HG02571 (cell line): ENCODE data around the gene RPAP3.
A peak's percentile ranks its signal among the peaks of the same experiment; 100 is the strongest.

Experiments
- ATAC-seq: cut with Tn5 transposase; IDR thresholded peaks from one replicate; pipeline ENCODE4 v1.9.1; 2021; ENCODE audit warnings: mild to moderate bottlenecking, moderate library complexity; ENCODE audit not compliant: unreplicated experiment

RPAP3 gene

DNA sequence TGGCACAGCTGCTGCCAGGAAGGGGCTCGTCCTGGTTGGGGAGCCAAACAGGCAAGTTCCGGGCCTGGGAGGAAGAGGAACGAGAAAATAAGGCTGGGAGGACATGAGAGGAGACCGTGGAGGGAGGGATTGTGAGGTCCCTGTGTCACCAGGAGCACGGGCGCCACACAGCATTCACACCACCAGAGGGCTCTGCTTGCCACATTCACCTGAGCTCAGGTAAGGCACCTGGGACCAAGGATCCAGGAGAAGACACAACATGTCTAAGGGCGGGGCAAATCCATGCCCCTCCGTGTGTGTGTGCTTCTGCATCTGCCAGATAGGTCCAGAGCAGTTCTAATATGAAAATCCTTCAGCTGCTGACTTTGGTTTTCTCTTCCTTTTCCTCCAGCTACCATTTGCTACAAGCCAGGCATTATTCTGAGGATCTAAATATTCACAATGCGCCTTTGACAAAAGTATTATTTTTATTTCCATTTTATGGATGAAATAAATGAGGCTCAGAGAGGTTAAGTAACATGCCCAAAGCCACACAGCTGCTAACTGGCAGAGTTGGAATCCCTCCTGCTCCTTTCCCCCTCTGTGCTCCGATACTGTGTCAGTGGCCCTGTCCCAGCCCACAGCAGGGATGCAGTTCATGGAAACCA lies 38.3 kb upstream of the RPAP3 start:
- no peak for ATAC-seq

DNA sequence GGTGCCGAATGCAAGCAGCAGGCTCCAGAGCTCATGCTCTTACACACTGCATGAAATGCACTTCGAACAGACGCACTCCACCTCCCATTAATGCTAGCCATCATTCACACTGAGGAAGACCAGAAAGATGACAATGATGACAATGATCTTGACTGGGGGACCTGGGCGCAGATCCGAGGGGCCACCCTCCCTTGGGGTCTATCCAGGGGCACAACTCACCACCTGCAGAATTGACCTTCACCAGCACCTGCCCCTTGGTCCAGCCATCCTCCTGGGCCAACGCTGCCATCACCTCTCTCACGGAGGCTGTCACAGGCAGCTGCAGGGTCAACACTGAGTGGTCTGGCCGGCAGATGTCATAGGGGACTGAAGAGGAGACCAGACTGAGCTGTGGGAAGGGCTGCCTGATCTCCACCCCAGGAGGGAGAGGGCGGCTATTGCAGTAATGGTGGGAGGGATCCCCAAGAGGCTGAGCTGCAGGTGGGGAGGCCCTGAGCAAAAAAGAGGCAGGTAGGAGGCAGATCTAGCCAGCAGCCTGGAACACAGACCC lies 37.6 kb upstream of the RPAP3 start:
- ATAC-seq: no peak

DNA sequence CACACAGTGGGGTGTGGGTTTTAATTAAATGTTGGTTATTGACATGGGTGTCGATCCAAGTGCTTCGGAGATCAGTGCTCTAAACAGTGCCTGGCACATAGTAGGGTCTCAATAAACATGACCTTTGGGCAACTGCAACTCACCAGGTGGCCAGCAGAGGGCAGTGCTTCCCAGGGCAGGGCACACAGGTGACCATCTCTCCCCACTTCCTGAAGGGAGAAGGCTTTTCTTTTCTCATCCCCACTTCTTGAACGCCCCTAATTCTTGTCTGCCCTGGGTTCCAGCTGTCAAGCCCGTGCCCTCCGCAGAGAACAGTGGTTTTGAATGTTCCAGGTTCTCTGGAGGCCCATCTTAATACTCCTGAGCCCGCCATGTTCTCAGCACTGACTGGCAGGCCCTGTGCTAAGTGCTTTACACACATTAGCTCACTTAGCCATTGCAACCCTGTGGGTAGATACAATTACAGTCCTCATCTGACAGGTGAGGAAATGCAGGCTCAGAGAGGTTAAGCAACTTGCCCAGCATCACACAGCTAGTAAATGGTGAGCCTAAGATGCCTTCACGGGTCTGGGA lies 36.5 kb upstream of the RPAP3 start:
- ATAC-seq: no peak

DNA sequence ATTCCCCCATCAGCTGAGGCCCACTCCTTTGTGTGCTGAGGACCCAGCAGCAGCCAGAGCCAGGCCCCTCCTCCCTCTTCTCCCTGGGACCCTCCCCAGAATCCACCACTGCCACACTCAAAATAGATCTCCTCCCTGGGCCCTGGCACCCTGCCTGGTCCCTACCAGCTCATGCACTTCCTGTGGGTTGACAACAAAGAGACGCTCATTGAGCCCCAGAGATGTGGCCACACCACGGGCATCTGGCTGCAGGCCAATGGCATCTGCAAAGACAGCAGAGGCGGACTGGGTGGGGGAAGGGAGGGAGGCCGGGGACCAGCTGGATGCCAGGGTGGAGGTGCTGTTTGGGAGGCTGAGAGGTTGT lies 35.5 kb upstream of the RPAP3 start:
- ATAC-seq: no peak

DNA sequence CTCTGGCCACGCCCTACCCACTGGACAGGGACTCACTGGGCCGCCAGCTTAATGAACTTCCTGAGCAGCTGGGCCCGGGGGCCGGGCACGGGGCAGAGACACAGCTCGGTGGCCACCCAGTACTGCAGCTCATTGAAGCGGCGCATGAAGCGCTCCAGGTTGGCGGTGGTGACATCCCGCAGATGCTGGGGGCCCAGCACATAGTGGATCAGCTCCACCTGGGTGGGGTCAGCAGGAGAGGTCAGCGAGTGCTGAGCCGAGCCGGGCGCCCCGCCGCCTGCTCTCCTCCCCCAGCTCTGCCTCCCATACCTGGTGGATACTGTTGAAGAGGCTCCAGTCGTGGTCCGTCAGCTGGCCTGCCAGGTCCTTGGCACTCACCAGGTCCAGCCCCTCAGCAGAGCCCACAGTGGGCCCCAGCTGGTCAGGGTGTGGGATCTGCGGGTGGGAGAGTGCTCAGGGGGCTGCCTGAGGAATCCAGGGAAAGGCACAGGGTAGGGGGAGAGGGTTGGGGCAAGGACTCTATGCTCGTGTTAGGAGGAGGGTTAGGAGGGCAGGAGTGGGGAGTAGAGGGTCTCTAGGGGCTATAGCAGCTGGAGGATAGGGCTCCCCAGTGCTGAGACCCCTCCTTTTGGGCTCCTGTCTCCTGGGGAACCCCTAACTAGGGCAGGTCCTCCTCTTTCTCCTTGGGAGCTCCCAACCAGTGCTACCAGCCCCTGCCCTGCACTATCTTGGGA lies 34.9 kb upstream of the RPAP3 start:
- ATAC-seq: peak; percentile 42

DNA sequence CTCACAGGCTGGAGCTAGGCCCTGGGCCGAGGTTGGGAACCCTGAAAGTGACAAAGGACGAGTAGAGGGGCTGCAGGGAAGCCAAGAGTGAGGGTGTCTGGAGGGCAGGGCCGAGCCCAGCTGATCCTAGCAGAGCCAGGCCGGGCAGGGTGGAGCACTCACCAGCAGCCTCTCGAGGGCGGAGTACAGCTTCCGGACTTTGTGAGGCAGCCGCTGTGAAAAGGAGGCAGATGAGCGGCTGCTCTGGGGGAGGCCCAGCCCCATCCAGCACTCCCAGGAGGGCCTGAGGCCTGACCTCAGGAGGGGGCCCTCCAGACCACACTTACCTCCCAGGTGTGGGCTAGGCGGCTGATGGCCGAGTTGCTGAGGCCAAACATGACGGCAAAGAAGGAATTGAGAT lies 34.1 kb upstream of the RPAP3 start:
- peak; percentile 63 for ATAC-seq

DNA sequence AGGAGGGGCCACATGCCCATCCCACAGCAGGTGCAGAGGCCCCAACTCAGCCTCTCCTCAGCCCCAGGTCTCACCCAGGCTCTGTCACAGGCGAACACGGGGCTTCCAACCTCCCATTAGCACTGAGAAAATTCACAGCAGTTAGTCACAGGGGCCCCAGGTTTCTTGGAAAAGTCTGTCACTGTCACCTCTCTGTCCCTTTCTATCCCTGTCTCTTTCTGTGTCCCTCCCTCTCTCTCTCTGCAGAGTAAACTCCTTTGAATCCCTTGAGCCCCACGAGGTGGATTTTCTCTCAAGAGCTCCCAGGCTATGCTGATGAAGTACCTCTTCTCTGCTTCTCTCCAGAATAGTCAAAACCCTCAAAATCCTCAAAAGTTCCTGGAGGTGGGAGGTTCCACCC lies 33.5 kb upstream of the RPAP3 start:
- ATAC-seq: no peak

DNA sequence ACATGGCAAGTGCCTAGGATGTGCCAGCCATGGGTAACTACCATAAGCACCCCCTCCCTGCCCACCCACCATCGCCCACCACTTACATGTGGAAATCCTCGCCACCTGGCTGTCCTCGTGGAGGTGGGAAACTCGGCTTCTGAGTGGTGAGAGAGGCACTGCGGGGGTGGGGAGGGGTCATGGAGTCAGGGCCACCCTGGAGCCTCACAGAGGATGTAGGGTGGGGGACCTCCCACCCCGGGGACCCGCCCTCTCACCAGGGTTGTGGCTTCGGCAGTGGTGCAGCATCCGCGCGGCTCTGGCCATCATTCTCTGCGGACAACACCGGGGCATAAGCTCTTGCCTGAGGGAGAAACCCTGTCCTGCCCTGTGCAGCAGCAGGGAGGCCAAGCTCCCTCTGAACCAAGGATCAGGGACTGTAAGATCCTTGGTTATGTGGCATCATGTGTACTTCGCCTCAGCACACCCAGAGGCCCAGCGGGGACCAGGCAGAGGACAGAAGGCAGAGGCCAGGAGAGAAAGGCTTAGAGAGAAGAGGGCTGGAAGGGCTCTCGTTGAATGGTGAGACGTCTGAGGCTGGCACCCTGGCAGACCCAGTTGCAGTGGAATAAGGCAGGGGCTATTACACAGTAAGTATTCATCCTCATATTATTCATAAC lies 32.2 kb upstream of the RPAP3 start:
- no peak for ATAC-seq

DNA sequence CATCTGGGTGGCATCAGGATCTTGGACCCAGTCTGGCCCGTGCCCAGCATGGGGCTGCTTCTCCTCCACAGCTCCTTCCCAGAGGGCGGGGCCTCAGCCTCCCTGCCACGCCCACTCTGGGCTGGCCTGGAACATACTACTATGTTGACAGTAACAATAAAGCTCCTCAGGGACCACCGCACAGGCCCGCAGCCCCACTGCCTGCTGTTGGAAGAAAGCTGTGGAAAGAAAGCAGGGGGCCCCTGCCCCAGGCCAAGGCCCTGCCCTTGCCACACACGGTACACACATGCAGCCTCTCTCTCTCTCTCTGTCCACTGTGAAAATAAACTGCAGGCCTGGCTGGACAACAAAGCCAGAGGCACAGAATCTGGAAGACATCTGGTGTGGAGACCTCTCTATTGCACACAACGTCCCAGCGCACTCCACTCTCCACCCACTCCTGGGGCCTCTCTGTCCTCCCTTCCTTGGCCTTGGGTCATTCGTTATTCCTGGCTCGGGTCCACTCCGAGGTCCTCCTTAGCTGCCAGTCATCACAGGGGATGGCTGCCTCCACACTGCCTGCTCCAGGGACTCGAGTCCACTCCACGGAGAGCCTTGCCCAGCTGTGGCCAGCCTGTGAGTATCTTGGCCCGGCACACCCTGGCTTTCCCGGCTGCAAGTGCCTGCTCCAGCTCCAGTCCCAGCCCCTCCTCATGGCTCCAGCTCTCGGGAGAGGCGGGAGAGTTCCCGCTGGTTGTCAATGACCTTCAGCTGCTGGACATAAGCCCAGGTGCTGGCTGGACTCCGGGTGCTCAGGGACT lies 31.2 kb upstream of the RPAP3 start:
- ATAC-seq: no peak

DNA sequence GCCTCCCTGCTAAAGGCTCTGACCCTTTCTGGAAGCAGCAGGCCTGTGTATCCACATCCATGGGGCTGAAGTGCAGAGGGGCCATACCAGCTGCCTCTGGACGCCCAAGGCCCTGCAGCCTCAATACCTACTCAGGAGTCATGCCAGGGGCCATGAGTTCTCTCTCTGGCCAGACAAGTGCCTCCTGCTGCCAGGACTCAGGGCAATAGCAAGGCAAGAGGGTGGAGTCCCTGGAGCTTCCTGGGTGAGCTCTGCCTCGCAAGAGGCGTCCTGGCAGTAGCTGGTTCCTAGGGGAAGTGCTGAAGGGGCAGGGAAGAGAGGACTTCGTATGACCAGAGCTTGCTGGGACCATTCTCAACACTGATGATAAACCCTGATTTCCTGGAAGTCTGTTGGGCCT lies 30.4 kb upstream of the RPAP3 start:
- no peak for ATAC-seq

DNA sequence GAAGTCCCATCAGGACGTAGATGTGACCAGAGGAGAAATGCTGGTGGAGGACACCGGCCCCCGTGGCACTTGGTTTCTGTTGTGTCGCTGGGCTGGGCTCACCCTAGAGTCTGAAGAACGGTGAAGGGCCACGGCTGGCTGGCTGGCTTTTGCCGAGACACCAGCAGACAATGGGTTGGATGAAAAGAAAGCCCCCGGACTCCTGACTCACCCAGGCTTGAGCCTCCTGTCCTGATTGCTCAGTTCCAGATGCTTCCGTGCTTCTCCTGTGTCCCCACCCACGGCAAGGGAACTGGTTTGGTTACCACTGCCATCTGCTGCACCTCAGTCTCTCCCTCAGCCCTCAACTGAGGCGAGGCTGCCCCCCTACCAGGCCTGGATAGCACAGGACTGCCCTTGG lies 29.8 kb upstream of the RPAP3 start:
- no peak for ATAC-seq

DNA sequence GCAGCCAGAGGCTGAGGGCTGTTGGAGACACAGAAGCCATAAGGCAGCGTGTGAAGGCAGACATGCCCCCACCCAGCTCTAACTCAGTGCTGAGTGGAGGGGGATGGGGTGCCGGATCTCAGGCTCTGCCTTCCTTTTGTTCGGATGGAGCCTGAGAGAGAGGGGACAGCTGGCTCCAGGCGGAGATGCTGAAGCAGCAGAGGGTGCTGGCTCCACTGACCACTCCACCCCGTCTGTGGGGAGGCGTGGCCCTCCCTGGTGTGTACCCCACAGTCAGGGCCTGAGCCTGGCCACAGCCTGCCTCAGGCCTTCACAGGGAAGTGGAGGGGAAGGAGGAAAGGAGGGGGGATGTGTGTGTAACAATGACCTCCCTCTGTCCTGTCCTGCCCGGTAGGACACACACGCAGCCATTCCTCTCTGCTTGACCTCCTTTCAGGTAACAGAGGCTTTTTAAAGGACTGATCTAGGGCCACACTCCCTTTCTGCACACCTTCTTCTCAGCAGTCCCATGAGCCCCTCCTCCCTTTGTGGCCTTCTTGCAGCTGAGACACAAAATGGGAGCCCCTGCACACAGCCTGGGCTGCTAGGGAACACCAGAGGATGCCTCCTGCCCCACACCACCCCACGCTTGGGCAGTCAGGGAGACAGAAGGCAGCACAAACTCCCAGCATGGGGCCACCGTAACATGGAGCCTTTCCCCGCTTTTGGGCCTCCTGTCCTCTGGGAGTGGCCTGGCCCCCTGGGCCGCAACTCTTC lies 29.1 kb upstream of the RPAP3 start:
- ATAC-seq: no peak

DNA sequence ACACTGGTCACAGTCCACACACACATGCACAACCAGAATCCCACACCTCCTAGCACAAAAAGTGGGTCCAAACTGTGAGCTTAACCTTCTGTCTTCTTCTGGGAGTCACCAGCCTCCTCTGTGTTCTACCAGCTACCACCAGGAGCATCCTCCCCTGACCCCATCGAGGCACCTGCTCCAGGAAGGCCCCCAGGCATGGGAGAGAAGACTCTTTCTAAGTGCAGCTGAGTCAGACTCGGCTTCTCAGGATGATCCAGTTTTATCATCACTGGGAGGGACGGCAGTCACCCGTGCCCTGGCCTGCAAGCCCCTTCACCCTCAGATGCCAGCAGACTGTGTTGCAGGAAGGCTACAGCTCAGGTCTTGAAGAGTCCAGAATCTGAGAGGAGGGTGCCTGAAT lies 27.3 kb upstream of the RPAP3 start:
- no peak for ATAC-seq

DNA sequence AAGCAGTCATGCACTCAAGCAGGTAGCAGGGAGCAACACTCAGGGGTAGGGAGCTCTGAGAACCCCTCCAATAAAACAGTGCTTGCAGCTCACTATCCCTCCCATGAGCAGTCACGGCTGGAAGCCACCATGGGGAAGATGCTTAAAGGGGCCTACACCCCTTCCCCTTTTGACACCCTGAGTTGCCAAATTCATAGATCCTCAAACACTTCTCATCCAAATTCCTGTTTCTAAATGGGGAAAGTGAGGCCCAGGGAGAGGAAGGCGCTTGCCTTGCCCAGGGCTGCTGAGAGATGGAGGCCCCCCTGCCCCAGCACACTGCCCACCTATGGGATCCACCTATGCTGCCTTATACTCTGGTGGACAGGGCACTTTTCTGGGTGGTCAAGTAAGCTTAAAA lies 26.7 kb upstream of the RPAP3 start:
- ATAC-seq: no peak

DNA sequence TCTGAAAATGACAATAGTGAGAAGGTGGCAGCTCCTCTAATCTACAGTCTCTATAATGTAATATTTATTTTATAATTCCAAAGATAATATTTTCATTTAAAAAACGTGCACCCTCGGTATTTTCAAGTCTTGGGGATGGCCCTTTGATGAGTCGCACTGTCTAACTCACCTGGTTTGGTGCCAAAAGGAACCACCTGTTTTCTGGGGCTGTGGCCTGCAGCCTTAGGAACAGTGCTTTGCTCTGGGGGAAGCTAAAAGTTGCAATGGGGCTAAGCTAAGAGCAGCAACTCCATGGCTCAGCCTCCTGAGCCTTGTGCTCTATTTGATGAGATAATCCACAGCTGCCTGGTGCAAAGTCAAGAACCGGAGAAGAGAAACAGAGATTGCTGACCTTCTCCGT lies 25.9 kb upstream of the RPAP3 start:
- no peak for ATAC-seq

DNA sequence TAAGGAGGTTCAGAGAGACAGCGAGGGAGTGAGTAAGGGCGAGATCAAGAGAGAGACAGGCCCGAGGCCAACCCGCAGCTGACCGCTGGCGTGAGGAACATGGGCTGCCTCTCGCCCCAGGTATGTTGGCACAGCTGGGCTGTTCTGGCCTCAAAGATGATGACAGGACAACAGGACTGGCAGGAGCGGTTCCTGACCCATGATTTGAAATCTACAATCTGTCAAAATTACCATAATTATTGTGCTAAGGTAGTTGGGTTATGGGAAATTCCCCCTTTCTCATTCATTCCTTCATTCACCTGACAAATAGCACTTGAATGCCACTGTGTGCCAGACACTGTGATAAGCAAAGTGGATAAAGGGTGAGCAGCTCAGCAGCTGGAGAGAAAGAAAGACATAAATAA lies 24.5 kb upstream of the RPAP3 start:
- ATAC-seq: no peak

DNA sequence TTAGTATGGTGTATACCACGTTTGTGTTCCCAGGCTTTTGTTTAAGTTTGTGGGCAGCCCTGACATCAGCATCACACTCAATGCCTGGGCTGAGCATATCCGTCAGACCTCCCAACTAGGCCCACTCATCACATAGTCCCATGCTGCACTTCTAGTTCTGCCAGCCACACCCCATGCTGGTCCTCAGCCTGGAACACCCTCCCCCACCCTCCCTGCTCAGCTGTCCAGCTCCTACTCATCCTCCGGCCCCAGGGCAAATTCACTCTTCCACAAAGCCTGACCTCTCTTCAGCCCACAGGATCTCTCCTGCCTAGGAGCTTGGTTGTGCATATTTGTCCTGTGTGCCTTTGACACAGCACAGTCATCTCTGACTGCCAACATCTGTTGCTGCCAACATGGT lies 23.4 kb upstream of the RPAP3 start:
- no peak for ATAC-seq

DNA sequence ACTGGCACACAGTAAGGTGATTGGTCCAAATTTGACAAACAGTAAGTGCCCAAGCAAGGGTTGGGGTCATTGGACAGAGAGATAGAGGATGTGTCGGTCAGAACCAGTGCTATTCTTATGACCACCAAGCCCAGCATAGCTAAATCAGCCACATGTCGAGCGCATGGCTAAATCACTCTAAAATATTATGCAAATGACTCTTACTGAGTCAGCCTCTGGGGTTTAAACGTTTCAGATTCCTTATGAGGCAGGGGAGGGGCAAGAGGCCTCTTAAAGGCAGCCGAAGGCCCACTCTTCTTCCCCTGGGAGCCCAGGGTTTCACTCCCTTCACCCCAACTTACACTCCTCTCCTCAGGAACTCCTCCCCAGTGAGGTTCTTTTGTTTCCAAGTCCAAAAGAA lies 20.1 kb upstream of the RPAP3 start:
- ATAC-seq: peak; percentile 88

DNA sequence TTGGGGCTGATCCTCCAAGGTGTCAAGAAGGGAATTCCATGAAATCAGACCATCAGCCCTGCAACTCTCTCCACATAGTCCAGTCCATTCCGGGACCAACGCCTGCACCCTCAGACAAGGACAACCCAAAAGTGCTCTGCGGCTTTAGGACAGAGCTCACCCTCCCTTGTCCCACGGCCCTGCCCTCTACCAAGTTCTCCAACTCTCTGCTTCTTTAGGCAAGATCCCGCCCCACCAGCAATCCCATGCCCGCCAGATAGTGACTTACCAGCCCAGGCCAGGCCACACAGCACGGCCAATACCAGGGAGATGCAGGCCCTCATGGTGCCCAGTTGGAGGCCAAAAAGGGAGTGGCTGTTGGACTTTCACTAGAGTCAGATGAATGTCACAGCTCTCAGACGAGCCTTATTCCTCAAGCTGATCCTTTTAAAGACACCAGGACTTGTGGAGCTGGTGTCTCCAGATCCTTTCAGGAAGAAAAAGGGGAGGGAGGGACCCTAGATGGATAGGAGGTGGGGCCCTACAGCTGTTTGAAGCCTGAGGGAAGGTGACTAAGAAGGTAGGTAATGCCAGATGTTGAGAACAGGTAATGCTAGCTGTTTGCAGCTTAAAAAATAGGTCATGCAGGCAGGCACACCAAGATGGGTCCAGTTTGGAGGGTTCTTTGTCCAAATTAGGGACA lies 19.4 kb upstream of the RPAP3 start, which contains the start of gene ENDOU:
Gene ENDOU, minus strand, starts transcription at position 400 of the 682 bp plus-strand sequence. Its CDS starts 77 bp downstream, at position 323.
- ATAC-seq: no peak
